ENCODE results near the gene WDR82. TPM values are rescaled to one million over a fixed set of nuclear protein-coding genes. Genes with fewer than 3 reads are reported as not detected.
"Not testable (repeated sequence)": the region's sequence is repeated elsewhere in the genome, so short reads cannot be mapped to it uniquely, and the experiment has no call there.

The WDR82 gene
- total RNA-seq, 4 donors from 2014 or later = 24.6 to 128 (median 70.3) TPM

GRCh38 chr3:52277071-52277964, 1.1 kb downstream of the WDR82 start:
- H3K4me3 ChIP-seq = peak overlapping the region; percentile 81 to 88
- H3K27ac ChIP-seq = peak overlapping the region; percentile 93 to 97
- no peaks in the 10 kb centered on the region for H3K9me3 ChIP-seq
- H3K36me3 ChIP-seq = no peaks in the 10 kb centered on the region
- TF ChIP-seq POLR2A (IDR thresholded peaks at IDR 0.05) = peak in 1 of 2 donors; percentile 41
- TF ChIP-seq, protein P1, sequence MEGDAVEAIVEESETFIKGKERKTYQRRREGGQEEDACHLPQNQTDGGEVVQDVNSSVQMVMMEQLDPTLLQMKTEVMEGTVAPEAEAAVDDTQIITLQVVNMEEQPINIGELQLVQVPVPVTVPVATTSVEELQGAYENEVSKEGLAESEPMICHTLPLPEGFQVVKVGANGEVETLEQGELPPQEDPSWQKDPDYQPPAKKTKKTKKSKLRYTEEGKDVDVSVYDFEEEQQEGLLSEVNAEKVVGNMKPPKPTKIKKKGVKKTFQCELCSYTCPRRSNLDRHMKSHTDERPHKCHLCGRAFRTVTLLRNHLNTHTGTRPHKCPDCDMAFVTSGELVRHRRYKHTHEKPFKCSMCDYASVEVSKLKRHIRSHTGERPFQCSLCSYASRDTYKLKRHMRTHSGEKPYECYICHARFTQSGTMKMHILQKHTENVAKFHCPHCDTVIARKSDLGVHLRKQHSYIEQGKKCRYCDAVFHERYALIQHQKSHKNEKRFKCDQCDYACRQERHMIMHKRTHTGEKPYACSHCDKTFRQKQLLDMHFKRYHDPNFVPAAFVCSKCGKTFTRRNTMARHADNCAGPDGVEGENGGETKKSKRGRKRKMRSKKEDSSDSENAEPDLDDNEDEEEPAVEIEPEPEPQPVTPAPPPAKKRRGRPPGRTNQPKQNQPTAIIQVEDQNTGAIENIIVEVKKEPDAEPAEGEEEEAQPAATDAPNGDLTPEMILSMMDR (IDR thresholded peaks at IDR 0.05) = no peak
- H3K4me1 ChIP-seq = peaks cover 4 to 5% of the 10 kb centered on the region in 2 donors
- intact Hi-C loops (cut with DNase I; ENCODE audit: low total_unique reads) = no loop called here
- H3K27me3 ChIP-seq = no peaks in the 10 kb centered on the region
- peak; percentile 65 to 67 for DNase-seq

GRCh38 chr3:52274781-52275180, 3.7 kb downstream of the WDR82 start:
- intact Hi-C loops (cut with DNase I; ENCODE audit: low total_unique reads); DNase-seq; H3K36me3 ChIP-seq; H3K4me3 ChIP-seq; H3K9me3 ChIP-seq; H3K27me3 ChIP-seq; H3K27ac ChIP-seq: not testable (repeated sequence)
- peaks cover 9 to 15% of the 10 kb centered on the region in 2 donors for H3K4me1 ChIP-seq

GRCh38 chr3:52272831-52273230, 5.6 kb downstream of the WDR82 start:
- H3K27me3 ChIP-seq = no peaks in the 10 kb centered on the region
- TF ChIP-seq POLR2A (IDR thresholded peaks at IDR 0.05) = no peak
- TF ChIP-seq, protein P1 (IDR thresholded peaks at IDR 0.05) = no peak
- H3K9me3 ChIP-seq = no peaks in the 10 kb centered on the region
- H3K4me3 ChIP-seq = no peak overlapping the region
- H3K4me1 ChIP-seq = peaks cover 9 to 13% of the 10 kb centered on the region in 2 donors
- no peaks in the 10 kb centered on the region for H3K36me3 ChIP-seq
- DNase-seq = no peak
- intact Hi-C loops (cut with DNase I; ENCODE audit: low total_unique reads) = no loop called here
- no peak overlapping the region for H3K27ac ChIP-seq

DNA sequence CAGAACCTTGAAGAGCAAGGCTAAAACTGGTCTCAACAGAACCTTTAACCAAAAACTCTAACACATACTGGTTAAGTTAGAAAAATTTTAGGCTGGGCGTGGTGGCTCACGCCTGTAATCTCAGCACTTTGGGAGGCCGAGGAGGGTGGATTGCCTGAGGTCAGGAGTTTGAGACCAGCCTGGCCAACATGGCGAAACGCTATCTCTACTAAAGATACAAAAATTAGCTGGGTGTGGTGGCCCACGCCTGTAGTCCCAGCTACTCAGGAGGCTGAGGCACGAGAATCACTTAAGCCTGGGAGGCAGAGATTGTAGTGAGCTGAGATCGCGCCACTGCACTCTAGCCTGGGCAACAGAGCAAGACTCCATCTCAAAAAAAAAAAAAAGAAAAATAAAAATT, 6.3 kb downstream of the WDR82 start:
- intact Hi-C loops (cut with DNase I; ENCODE audit: low total_unique reads); H3K9me3 ChIP-seq; DNase-seq; H3K4me3 ChIP-seq; H3K27me3 ChIP-seq; H3K36me3 ChIP-seq: not testable (repeated sequence)
- Histone ChIP-seq H3K4me1 (peaks cover 9 to 13% of the 10 kb centered on the region in 2 donors), H3K27ac (peak overlapping the region in 1 of 2 donors; percentile 48)

DNA sequence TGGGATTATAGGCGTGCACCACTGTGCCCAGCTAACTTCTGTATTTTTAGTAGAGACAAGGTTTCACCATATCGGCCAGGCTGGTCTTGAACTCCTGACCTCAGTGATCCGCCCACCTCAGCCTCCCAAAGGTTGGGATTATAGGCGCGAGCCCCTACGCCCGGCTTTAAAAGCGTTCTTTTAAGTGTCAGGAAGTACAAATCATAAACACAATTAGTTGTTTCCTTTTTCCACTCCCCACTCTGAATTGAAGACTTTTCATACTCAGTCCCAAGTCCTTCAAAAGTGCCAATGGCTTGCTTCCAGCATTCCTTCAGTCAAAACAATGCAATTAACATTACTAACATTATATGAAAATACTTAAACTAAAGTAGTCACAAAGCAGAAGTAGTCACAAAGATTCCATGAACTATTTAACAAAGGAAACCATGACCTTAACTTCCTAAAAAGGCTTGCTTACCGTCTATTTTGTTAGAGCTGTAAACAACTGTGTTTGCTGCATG, 8.1 kb downstream of the WDR82 start:
- Histone ChIP-seq H3K27ac (peak overlapping the region; percentile 35 to 74), H3K27me3 (no peaks in the 10 kb centered on the region), H3K4me1 (peaks cover 6 to 13% of the 10 kb centered on the region in 2 donors), H3K9me3 (no peaks in the 10 kb centered on the region), H3K4me3 (no peak overlapping the region), H3K36me3 (no peaks in the 10 kb centered on the region)
- no peak for DNase-seq
- TF ChIP-seq, protein P1 (IDR thresholded peaks at IDR 0.05) = no peak
- no peak for TF ChIP-seq POLR2A (IDR thresholded peaks at IDR 0.05)
- intact Hi-C loops (cut with DNase I; ENCODE audit: low total_unique reads) = no loop called here

- intact Hi-C loops (cut with DNase I; ENCODE audit: low total_unique reads) = no loop called here
Measured at GRCh38 chr3:52269776-52270175, 8.7 kb downstream of the WDR82 start.

More at GRCh38 chr3:52269776-52270175, 8.7 kb downstream of the WDR82 start:
- Histone ChIP-seq H3K36me3 (no peaks in the 10 kb centered on the region), H3K4me1 (peaks cover 6 to 13% of the 10 kb centered on the region in 2 donors), H3K27me3 (no peaks in the 10 kb centered on the region), H3K4me3 (no peak overlapping the region), H3K9me3 (no peaks in the 10 kb centered on the region), H3K27ac (peak overlapping the region; percentile 35 to 74)
- TF ChIP-seq, protein P1 (IDR thresholded peaks at IDR 0.05) = no peak
- no peak for TF ChIP-seq POLR2A (IDR thresholded peaks at IDR 0.05)
- no peak for DNase-seq

Measured in uterus (tissue), 4 donors.